Motor neuron (in vitro differentiated cells): Measurements from ENCODE around the gene RACGAP1. TPM values are rescaled to one million over a fixed set of nuclear protein-coding genes. Genes with fewer than 3 reads are reported as not detected.

Source experiments
- ATAC-seq, 8 experiments: fragments of 200-7000 bp; cut with Tn5 transposase; replicated peaks in 6 of 8; 2 replicates each; pipeline ENCODE4 v1.8.0; 2021; ENCODE audit warnings: mild to moderate bottlenecking in 8 of 8, moderate library complexity in 8 of 8
- H3K27ac ChIP-seq, 2 donors: fragments of 250-450 bp; sonication (Bioruptor Pico); 2 replicates each; pipeline ENCODE4 v1.9.0; 2021; ENCODE audit warnings: antibody characterized with exemption in 2 of 2, mild to moderate bottlenecking in 2 of 2, moderate library complexity in 1 of 2
- H3K4me1 ChIP-seq, 2 donors: fragments of 250-450 bp; sonication (Bioruptor Pico); replicated peaks in 1 of 2; 2 replicates each; pipeline ENCODE4 v1.6.1; 2021; ENCODE audit warnings: antibody characterized with exemption in 2 of 2, mild to moderate bottlenecking in 2 of 2, moderate library complexity in 1 of 2
- H3K4me3 ChIP-seq, 5 donors: fragments of 250-450 bp; sonication (Bioruptor Pico); 2 replicates each; pipeline ENCODE4 v1.9.0; 2021; ENCODE audit warnings: antibody characterized with exemption in 5 of 5, mild to moderate bottlenecking in 5 of 5, moderate library complexity in 4 of 5
- WGBS, 10 experiments: fragments of 450-650 bp; shearing (Covaris generic); methylation state at CpG; one replicate each; pipeline ENCODE4 v1.0.0; 2022; 5-methylcytosine and 5-hydroxymethylcytosine counted together
- in situ Hi-C, 9 experiments: fragments of 400-800 bp; cut with MboI; loops; one replicate each; pipeline ENCODE4 v1.15.0; 2021; ENCODE audit warnings: low sequenced_read_pairs in 9 of 9, low pct_unique_long_range_greater_than_20kb in 2 of 9; ENCODE audit not compliant: unreplicated experiment in 9 of 9
- total RNA-seq, 8 experiments: library from RNA; unstranded; fragments of 300-600 nt; gene quantifications; 2 replicates each; pipeline versions ENCODE4 v1.2.3 to v1.2.4, GENCODE V29; 2022

RACGAP1 gene
- total RNA-seq, 8 experiments from 2014 or later = 7.1 to 74.8 (median 17.6) TPM

GRCh38 chr12:50061946-50062686, 36.8 kb upstream of the RACGAP1 start:
- whole genome bisulfite sequencing, 10 experiments = 47 to 83% (median 50%) methylated on average over 1 to 3 of the region's 6 CpGs; no CpG with 5 or more reads in 7 of the 10 experiments
- no peak for ATAC-seq
- Histone ChIP-seq H3K4me1 (peaks cover 5 to 6% of the 10 kb centered on the region in 2 donors), H3K4me3 (no peak overlapping the region), H3K27ac (no peak overlapping the region)
- in situ Hi-C loops = loop anchor here in 4 of 9 experiments (25.0 kb wide), 2 partner anchors 100 to 200 kb away; partner anchors contain the start of genes AQP2 (in 3 of the 4), AQP5 (in 3 of the 4) and AQP6 (in 3 of the 4)

- 60 to 100% (median 88%) methylated on average over 1 to 2 of the region's 2 CpGs; no CpG with 5 or more reads in 3 of the 10 experiments for WGBS, 10 experiments
- in situ Hi-C loops = loop anchor here in 4 of 9 experiments (25.0 kb wide), 2 partner anchors 99 to 199 kb away; partner anchors contain the start of genes AQP2 (in 3 of the 4), AQP5 (in 3 of the 4) and AQP6 (in 3 of the 4)
- H3K4me1 ChIP-seq = peaks cover 13% of the 10 kb centered on the region in 2 donors
- no peak overlapping the region for H3K27ac ChIP-seq
- no peak for ATAC-seq
- H3K4me3 ChIP-seq = no peak overlapping the region
These were observed 35.9 kb upstream of the RACGAP1 start for GRCh38 chr12:50061171-50061570.

GRCh38 chr12:50060120-50060468, 34.8 kb upstream of the RACGAP1 start:
- H3K27ac ChIP-seq = no peak overlapping the region
- no peak for ATAC-seq
- in situ Hi-C loops = loop anchor here in 4 of 9 experiments (25.0 kb wide), 2 partner anchors 98 to 198 kb away; partner anchors contain the start of genes AQP2 (in 3 of the 4), AQP5 (in 3 of the 4) and AQP6 (in 3 of the 4)
- WGBS, 10 experiments = 0 to 80% (median 67%) methylated on average over 1 to 3 of the region's 4 CpGs; no CpG with 5 or more reads in 7 of the 10 experiments
- H3K4me3 ChIP-seq = no peak overlapping the region
- peaks cover 14 to 18% of the 10 kb centered on the region in 2 donors for H3K4me1 ChIP-seq

GRCh38 chr12:50059440-50060119, 34.3 kb upstream of the RACGAP1 start:
- Histone ChIP-seq H3K4me3 (no peak overlapping the region), H3K4me1 (peaks cover 14 to 18% of the 10 kb centered on the region in 2 donors), H3K27ac (no peak overlapping the region)
- ATAC-seq = no peak
- WGBS, 10 experiments = 69 to 100% (median 73%) methylated on average over 1 to 4 of the region's 12 CpGs; no CpG with 5 or more reads in 5 of the 10 experiments
- in situ Hi-C loops = loop anchor here in 7 of 9 experiments (5.0 to 25.0 kb wide), 5 partner anchors 85 to 197 kb away; partner anchors contain the start of genes AQP6 (in 5 of the 7), AQP5 (in 4 of the 7) and AQP2 (in 3 of the 7)

- Histone ChIP-seq H3K27ac (no peak overlapping the region), H3K4me1 (peaks cover 14 to 18% of the 10 kb centered on the region in 2 donors), H3K4me3 (no peak overlapping the region)
- in situ Hi-C loops = loop anchor here in 7 of 9 experiments (5.0 to 25.0 kb wide), 5 partner anchors 84 to 197 kb away; partner anchors contain the start of genes AQP6 (in 5 of the 7), AQP5 (in 4 of the 7) and AQP2 (in 3 of the 7)
- 80 to 100% (median 100%) methylated on average over 1 to 5 of the region's 15 CpGs; no CpG with 5 or more reads in 5 of the 10 experiments for WGBS, 10 experiments
- ATAC-seq = no peak
These were observed 33.5 kb upstream of the RACGAP1 start for GRCh38 chr12:50058743-50059312.

GRCh38 chr12:50057896-50058670, 32.8 kb upstream of the RACGAP1 start:
- peak; percentile 0 to 4 (median 1) for ATAC-seq
- in situ Hi-C loops = loop anchor here in 7 of 9 experiments (5.0 to 25.0 kb wide), 5 partner anchors 83 to 196 kb away; partner anchors contain the start of genes AQP6 (in 5 of the 7), AQP5 (in 4 of the 7) and AQP2 (in 3 of the 7)
- Histone ChIP-seq H3K4me1 (peaks cover 14 to 18% of the 10 kb centered on the region in 2 donors), H3K27ac (peak overlapping the region in 1 of 2 donors; percentile 38), H3K4me3 (peak overlapping the region; percentile 50 to 88 (median 55))
- 60 to 80% (median 63%) methylated on average over 1 to 4 of the region's 30 CpGs; no CpG with 5 or more reads in 7 of the 10 experiments for WGBS, 10 experiments

- peak within 1 kb of the TSS; percentile 50 to 88 (median 55) for H3K4me3 ChIP-seq
- peak within 1 kb of the TSS; percentile 38 to 51 for H3K27ac ChIP-seq
- peaks cover 14 to 18% of the 10 kb centered on the region in 2 donors for H3K4me1 ChIP-seq
- in situ Hi-C loops = loop anchor here in 7 of 9 experiments (5.0 to 25.0 kb wide), 5 partner anchors 82 to 195 kb away; partner anchors contain the start of genes AQP6 (in 5 of the 7), AQP5 (in 4 of the 7) and AQP2 (in 3 of the 7)
- peak; percentile 86 to 92 (median 88) for ATAC-seq
- WGBS, 10 experiments = 0 to 7% (median 0%) methylated on average over 1 to 5 of the region's 88 CpGs; no CpG with 5 or more reads in 5 of the 10 experiments
These were observed 31.9 kb upstream of the RACGAP1 start, which contains the start of gene ASIC1 for GRCh38 chr12:50057000-50057841. Gene ASIC1 (plus strand): TSS chr12:50057596. CDS start chr12:50058767, 1,171 bp downstream.

- H3K27ac ChIP-seq = no peak overlapping the region
- ATAC-seq = no peak
- in situ Hi-C loops = loop anchor here in 7 of 9 experiments (5.0 to 25.0 kb wide), 5 partner anchors 82 to 194 kb away; partner anchors contain the start of genes AQP6 (in 5 of the 7), AQP5 (in 4 of the 7) and AQP2 (in 3 of the 7)
These were observed 31.3 kb upstream of the RACGAP1 start for GRCh38 chr12:50056639-50056976.

GRCh38 chr12:50055831-50056638, 30.7 kb upstream of the RACGAP1 start:
- H3K4me1 ChIP-seq = peaks cover 20 to 23% of the 10 kb centered on the region in 2 donors
- peak overlapping the region in 1 of 5 donors; percentile 51 for H3K4me3 ChIP-seq
- 0 to 46% (median 16%) methylated on average over 3 to 13 of the region's 17 CpGs; no CpG with 5 or more reads in 2 of the 10 experiments for WGBS, 10 experiments
- ATAC-seq = peak in 4 of 8 experiments; percentile 3 to 25 (median 19)
- H3K27ac ChIP-seq = no peak overlapping the region
- in situ Hi-C loops = loop anchor here in 7 of 9 experiments (5.0 to 25.0 kb wide), 5 partner anchors 81 to 194 kb away; partner anchors contain the start of genes AQP6 (in 5 of the 7), AQP5 (in 4 of the 7) and AQP2 (in 3 of the 7)

More at GRCh38 chr12:50056639-50056976, 31.3 kb upstream of the RACGAP1 start:
- WGBS, 10 experiments = 0 to 83% (median 21%) methylated on average over 1 to 3 of the region's 3 CpGs; no CpG with 5 or more reads in 6 of the 10 experiments
- H3K4me3 ChIP-seq = peak overlapping the region; percentile 50 to 88 (median 55)
- H3K4me1 ChIP-seq = peaks cover 14 to 18% of the 10 kb centered on the region in 2 donors

GRCh38 chr12:50053583-50053982, 28.3 kb upstream of the RACGAP1 start:
- peaks cover 31 to 33% of the 10 kb centered on the region in 2 donors for H3K4me1 ChIP-seq
- WGBS, 10 experiments = 33 to 100% (median 67%) methylated on average over 1 of the region's 1 CpG; no CpG with 5 or more reads in 5 of the 10 experiments
- in situ Hi-C loops = loop anchor here in 8 of 9 experiments (5.0 to 25.0 kb wide), 5 partner anchors 79 to 191 kb away; partner anchors contain the start of genes AQP6 (in 5 of the 8), AQP5 (in 4 of the 8) and AQP2 (in 3 of the 8)

More at GRCh38 chr12:50053583-50053982, 28.3 kb upstream of the RACGAP1 start:
- Histone ChIP-seq H3K27ac (no peak overlapping the region), H3K4me3 (no peak overlapping the region)
- ATAC-seq = no peak
